Sigmoid colon (tissue), 7 donors: Measurements from ENCODE around the gene GADD45B. TPM values are rescaled to one million over a fixed set of nuclear protein-coding genes. Genes with fewer than 3 reads are reported as not detected.

Experiments
- DNase-seq: peaks from one replicate; pipeline ENCODE4 v3.0.0-alpha.2; 2019
- H3K27ac ChIP-seq, 4 donors: fragments of 200-600 bp; sonication (generic); one replicate each; pipeline ENCODE4 v1.5.1; 2016 to 2019; ENCODE audit warnings: mild to moderate bottlenecking in 1 of 4
- H3K27me3 ChIP-seq, 3 donors: fragments of 200-600 bp; sonication (generic); one replicate each; pipeline ENCODE4 v1.5.1; 2019; ENCODE audit warnings: mild to moderate bottlenecking in 1 of 3
- H3K36me3 ChIP-seq, 4 donors: fragments of 200-600 bp; sonication (generic); one replicate each; pipeline ENCODE4 v1.5.1; 2016 to 2019
- H3K4me1 ChIP-seq, 4 donors: fragments of 200-600 bp; sonication (generic); one replicate each; pipeline ENCODE4 v1.5.1; 2017 to 2019
- H3K4me3 ChIP-seq, 4 donors: fragments of 200-600 bp; sonication (generic); one replicate each; pipeline ENCODE4 v1.5.1; 2017 to 2019; ENCODE audit warnings: mild to moderate bottlenecking in 2 of 4, moderate library complexity in 1 of 4
- H3K9me3 ChIP-seq, 4 donors: fragments of 200-600 bp in 3 of 4; sonication (generic) in 3 of 4; one replicate each; pipeline versions ENCODE4 v1.5.1 to v1.6.1; 2013 to 2019
- CTCF ChIP-seq, 4 experiments: fragments of 450-650 bp in 3 of 4; fragments of 200-600 bp in 1 of 4; IDR thresholded peaks; one replicate each; pipeline ENCODE4 v1.5.1; 2016 to 2019; ENCODE audit warnings: antibody characterized with exemption in 4 of 4, mild to moderate bottlenecking in 3 of 4, moderate library complexity in 2 of 4
- EP300 ChIP-seq, 4 donors: sonication (generic); formaldehyde crosslinking; IDR thresholded peaks; one replicate each; pipeline ENCODE4 v1.6.1; 2017; ENCODE audit warnings: antibody characterized with exemption in 4 of 4
- POLR2A ChIP-seq, 2 donors: fragments of 450-650 bp; IDR thresholded peaks; one replicate each; pipeline ENCODE4 v1.6.1; 2016; ENCODE audit warnings: antibody characterized with exemption in 2 of 2, mild to moderate bottlenecking in 2 of 2, moderate library complexity in 2 of 2
- POLR2AphosphoS5 ChIP-seq, 4 donors: sonication (generic); formaldehyde crosslinking; IDR thresholded peaks; one replicate each; pipeline ENCODE4 v1.6.1; 2017; ENCODE audit warnings: antibody characterized with exemption in 4 of 4
- WGBS, 2 donors: extraction: QIAGEN DNeasy Blood & Tissue Kit; methylation state at CpG; one replicate each; pipeline ENCODE4 v1.1.7; 2013; 5-methylcytosine and 5-hydroxymethylcytosine counted together
- intact Hi-C: fragments of 100-400 bp; cut with DNase I; formaldehyde crosslinking; loops from one replicate; pipeline ENCODE4 v1.15.1; 2023
- polyA plus RNA-seq, 3 donors: library from polyadenylated mRNA; stranded (reverse); fragments of 200-250 nt; gene quantifications; one replicate each; pipeline ENCODE4 v1.2.3, GENCODE V29; 2013
- small RNA-seq, 3 donors: library from RNA; depleted of rRNA; stranded (forward); fragments of <200 nt; gene quantifications; one replicate each; pipeline ENCODE3, GENCODE V24; 2016
- total RNA-seq, 4 donors: library from RNA; depleted of rRNA; stranded (reverse); fragments of >200 nt; gene quantifications; one replicate each; pipeline ENCODE4 v1.1.0, GENCODE V29; 2016
- donor health status: healthy with polysubstance abuse.
- donor health status: Bipolar disorder and iron deficiency.
- donor health status: healthy.

Gene GADD45B
- total and polyA plus RNA-seq, 7 donors, result 25.0 to 708 (median 82.0) TPM

- Histone ChIP-seq H3K4me1 (peaks cover 0 to 23% (median 5%) of the 10 kb centered on the region in 4 donors), H3K27me3 (no peaks in the 10 kb centered on the region), H3K36me3 (no peaks in the 10 kb centered on the region), H3K9me3 (no peaks in the 10 kb centered on the region), H3K27ac (no peak overlapping the region), H3K4me3 (peak overlapping the region in 2 of 4 donors; percentile 8 to 19)
- intact Hi-C loops, result no loop called here
- TF ChIP-seq EP300 (IDR thresholded peaks at IDR 0.05), result no peak
- TF ChIP-seq POLR2A (IDR thresholded peaks at IDR 0.05), result no peak
- TF ChIP-seq CTCF (IDR thresholded peaks at IDR 0.05), result no peak
- TF ChIP-seq POLR2AphosphoS5 (IDR thresholded peaks at IDR 0.05), result no peak
- no peak for DNase-seq
- 34 to 73% methylated on average over 45 of the region's 45 CpGs for WGBS, 2 donors
These were observed 49.2 kb downstream of the GADD45B start for GRCh38 chr19:2524840-2525723.

GRCh38 chr19:2527171-2527570, 51.2 kb downstream of the GADD45B start:
- Histone ChIP-seq H3K27ac (no peak overlapping the region), H3K9me3 (no peaks in the 10 kb centered on the region), H3K27me3 (no peaks in the 10 kb centered on the region), H3K36me3 (no peaks in the 10 kb centered on the region), H3K4me3 (no peak overlapping the region), H3K4me1 (peaks cover 0 to 23% (median 5%) of the 10 kb centered on the region in 4 donors)
- intact Hi-C loops, result no loop called here
- DNase-seq, result no peak
- WGBS, 2 donors, result 83 to 84% methylated on average over 14 of the region's 14 CpGs
- TF ChIP-seq EP300 (IDR thresholded peaks at IDR 0.05) (no peak), POLR2AphosphoS5 (IDR thresholded peaks at IDR 0.05) (no peak), CTCF (IDR thresholded peaks at IDR 0.05) (no peak), POLR2A (IDR thresholded peaks at IDR 0.05) (no peak)

- intact Hi-C loops, result no loop called here
These were observed 51.8 kb downstream of the GADD45B start for GRCh38 chr19:2527686-2528085.

More at GRCh38 chr19:2527686-2528085, 51.8 kb downstream of the GADD45B start:
- H3K9me3 ChIP-seq, result no peaks in the 10 kb centered on the region
- no peak overlapping the region for H3K4me3 ChIP-seq
- H3K36me3 ChIP-seq, result no peaks in the 10 kb centered on the region
- H3K27me3 ChIP-seq, result no peaks in the 10 kb centered on the region
- no peak for TF ChIP-seq CTCF (IDR thresholded peaks at IDR 0.05)
- no peak for TF ChIP-seq EP300 (IDR thresholded peaks at IDR 0.05)
- TF ChIP-seq POLR2A (IDR thresholded peaks at IDR 0.05), result no peak
- TF ChIP-seq POLR2AphosphoS5 (IDR thresholded peaks at IDR 0.05), result no peak
- DNase-seq, result no peak
- no peak overlapping the region for H3K27ac ChIP-seq
- 91 to 93% methylated on average over 4 of the region's 4 CpGs for WGBS, 2 donors
- H3K4me1 ChIP-seq, result peaks cover 0 to 23% (median 5%) of the 10 kb centered on the region in 4 donors

Small RNA genes within 50 kb of the gene (small RNA-seq; reads per million reads assigned to genes)
- gene RNU6-993P, result 0 reads per million in 3 donors

Other genes with a start within 250 kb of the GADD45B start
- gene PLEKHJ1, start 239.8 kb upstream of the GADD45B start, total RNA-seq, result 10 to 100 TPM; 40.7 to 57.3 (median 42.8) TPM
- 100 to 1,000 TPM; 228 to 255 (median 247) TPM for gene PLEKHJ1, start 239.8 kb upstream of the GADD45B start, polyA plus RNA-seq
- 10 to 100 TPM; 17.5 to 59.8 (median 24.4) TPM for gene SF3A2, start 239.3 kb upstream of the GADD45B start, total RNA-seq
- gene SF3A2, start 239.3 kb upstream of the GADD45B start, polyA plus RNA-seq, result 10 to 100 TPM; 16.9 to 61.3 (median 26.4) TPM
- 1 to 10 TPM in 2 of 4 donors, under 1 TPM in 1, not detected in 1; 0.99 to 1.9 (median 1.8) TPM for gene AMH, start 226.8 kb upstream of the GADD45B start, total RNA-seq
- 1 to 10 TPM in 1 of 3 donors, under 1 TPM in 1, not detected in 1; 0.69 to 3.3 TPM for gene AMH, start 226.8 kb upstream of the GADD45B start, polyA plus RNA-seq
- gene JSRP1, start 219.7 kb upstream of the GADD45B start, total RNA-seq, result under 1 TPM in 1 of 4 donors, not detected in 3; 0.36 TPM
- 1 to 10 TPM in 2 of 3 donors, not detected in 1; 1.0 to 1.6 TPM for gene JSRP1, start 219.7 kb upstream of the GADD45B start, polyA plus RNA-seq
- gene PEAK3, start 194.0 kb upstream of the GADD45B start, total RNA-seq, result under 1 TPM; 0.41 to 0.82 (median 0.63) TPM
- gene PEAK3, start 194.0 kb upstream of the GADD45B start, polyA plus RNA-seq, result under 1 TPM; under 0.01 to 0.74 (median 0.46) TPM
- under 1 TPM in 1 of 4 donors, not detected in 3; 0.14 TPM for gene LINGO3, start 168.0 kb upstream of the GADD45B start, total RNA-seq
- gene LINGO3, start 168.0 kb upstream of the GADD45B start, polyA plus RNA-seq, result under 1 TPM in 1 of 3 donors, not detected in 2; 0.70 TPM
- 100 to 1,000 TPM in 2 of 4 donors, 10 to 100 TPM in 2; 51.5 to 139 (median 100) TPM for gene LSM7, start 147.5 kb upstream of the GADD45B start, total RNA-seq
- 100 to 1,000 TPM; 234 to 427 (median 235) TPM for gene LSM7, start 147.5 kb upstream of the GADD45B start, polyA plus RNA-seq
- 10 to 100 TPM; 14.6 to 47.4 (median 24.0) TPM for gene SPPL2B, start 147.4 kb upstream of the GADD45B start, total RNA-seq
- gene SPPL2B, start 147.4 kb upstream of the GADD45B start, polyA plus RNA-seq, result 100 to 1,000 TPM in 1 of 3 donors, 10 to 100 TPM in 1, 1 to 10 TPM in 1; 6.0 to 145 (median 12.0) TPM
- under 1 TPM in 3 of 4 donors, not detected in 1; 0.16 to 0.68 (median 0.28) TPM for gene TMPRSS9, start 115.9 kb upstream of the GADD45B start, total RNA-seq
- under 1 TPM in 1 of 3 donors, not detected in 2; 0.26 TPM for gene TMPRSS9, start 115.9 kb upstream of the GADD45B start, polyA plus RNA-seq
- gene TIMM13, start 48.5 kb upstream of the GADD45B start, total RNA-seq, result 10 to 100 TPM; 23.6 to 29.3 (median 26.3) TPM
- gene TIMM13, start 48.5 kb upstream of the GADD45B start, polyA plus RNA-seq, result 100 to 1,000 TPM in 2 of 3 donors, 10 to 100 TPM in 1; 92.2 to 135 (median 101) TPM
- 10 to 100 TPM in 3 of 4 donors, 1 to 10 TPM in 1; 7.4 to 19.7 (median 12.6) TPM for gene LMNB2, start 19.2 kb upstream of the GADD45B start, total RNA-seq
- gene LMNB2, start 19.2 kb upstream of the GADD45B start, polyA plus RNA-seq, result 10 to 100 TPM; 15.0 to 74.4 (median 20.3) TPM
- gene GNG7, start 226.6 kb downstream of the GADD45B start, total RNA-seq, result 1 to 10 TPM; 1.8 to 8.0 (median 3.0) TPM
- 1 to 10 TPM; 1.2 to 6.8 (median 1.8) TPM for gene GNG7, start 226.6 kb downstream of the GADD45B start, polyA plus RNA-seq
- 1 to 10 TPM in 2 of 4 donors, under 1 TPM in 2; 0.33 to 2.2 (median 1.2) TPM for gene DIRAS1, start 245.2 kb downstream of the GADD45B start, total RNA-seq
- 1 to 10 TPM in 2 of 3 donors, under 1 TPM in 1; 0.60 to 1.6 (median 1.6) TPM for gene DIRAS1, start 245.2 kb downstream of the GADD45B start, polyA plus RNA-seq